ENCODE measurements around the gene GPR161. TPM values are rescaled to one million over a fixed set of nuclear protein-coding genes. Genes with fewer than 3 reads are reported as not detected.
"Not testable (repeated sequence)": the region's sequence is repeated elsewhere in the genome, so short reads cannot be mapped to it uniquely, and the experiment has no call there.

Gene GPR161
- total RNA-seq, 4 donors from 2014 or later: 2.7 to 9.0 (median 6.6) TPM

DNA sequence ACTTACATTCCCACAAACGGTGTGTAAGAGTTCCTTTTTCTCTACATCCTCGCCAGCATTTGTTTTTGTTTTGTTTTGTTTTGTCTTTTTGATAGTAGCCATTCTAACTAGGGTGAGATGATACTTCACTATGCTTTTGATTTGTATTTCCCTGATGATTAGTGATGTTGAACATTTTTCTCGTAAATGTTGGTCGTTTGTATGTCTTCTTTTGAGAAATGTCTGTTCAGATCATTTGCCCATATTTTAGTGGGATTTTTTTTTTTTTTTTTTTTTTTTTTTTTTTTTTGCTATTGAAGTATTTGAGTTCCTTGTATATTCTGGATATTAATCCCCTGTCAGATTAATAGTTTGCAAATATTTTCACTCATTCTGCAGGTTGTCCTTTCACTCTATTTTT, 19.2 kb upstream of the GPR161 start:
- no peak for TF ChIP-seq EP300 (IDR thresholded peaks at IDR 0.05)
- TF ChIP-seq POLR2A (IDR thresholded peaks at IDR 0.05): no peak
- no peak for TF ChIP-seq CTCF (IDR thresholded peaks at IDR 0.05)
- H3K27ac ChIP-seq: no peak overlapping the region
- 79 to 86% methylated on average over 4 of the region's 4 CpGs for WGBS, 2 donors
- no peak for DNase-seq (ENCODE audit: low spot score in 2 of 2)
- no peaks in the 10 kb centered on the region for H3K27me3 ChIP-seq
- H3K4me1 ChIP-seq: no peaks in the 10 kb centered on the region
- no peak overlapping the region for H3K4me3 ChIP-seq
- H3K36me3 ChIP-seq: no peaks in the 10 kb centered on the region
- H3K9me3 ChIP-seq: peaks cover 0 to 38% (median 8%) of the 10 kb centered on the region in 4 donors

DNA sequence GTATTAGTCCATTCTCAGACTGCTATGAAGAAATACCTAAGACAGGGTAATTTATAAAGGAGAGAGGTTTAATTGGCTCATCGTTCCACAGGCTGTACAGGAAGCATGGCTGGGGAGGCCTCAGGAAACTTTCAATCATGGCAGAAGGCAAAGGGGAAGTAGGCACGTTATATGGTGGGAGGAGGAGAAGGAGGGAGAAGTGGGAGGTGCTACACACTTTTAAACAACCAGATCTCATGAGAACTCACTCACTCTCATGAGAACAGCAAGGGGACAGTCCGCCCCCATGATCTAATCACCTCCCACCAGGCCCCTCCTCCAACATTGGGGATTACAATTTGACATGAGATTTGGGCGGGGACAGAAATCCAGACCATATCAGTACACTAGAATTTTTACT, 18.0 kb upstream of the GPR161 start:
- H3K9me3 ChIP-seq: peaks cover 0 to 29% (median 3%) of the 10 kb centered on the region in 4 donors
- not testable (repeated sequence) for DNase-seq (ENCODE audit: low spot score in 2 of 2); H3K4me1 ChIP-seq; H3K27ac ChIP-seq; H3K4me3 ChIP-seq; H3K36me3 ChIP-seq; H3K27me3 ChIP-seq
- 63 to 68% methylated on average over 4 of the region's 4 CpGs for WGBS, 2 donors

GRCh38 chr1:168151935-168152334, 15.2 kb upstream of the GPR161 start:
- H3K27ac ChIP-seq: no peak overlapping the region
- no peaks in the 10 kb centered on the region for H3K4me1 ChIP-seq
- no peak overlapping the region for H3K4me3 ChIP-seq
- 68 to 75% methylated on average over 4 of the region's 4 CpGs for WGBS, 2 donors
- H3K9me3 ChIP-seq: peaks cover 0 to 6% (median 0%) of the 10 kb centered on the region in 4 donors
- no peak for DNase-seq (ENCODE audit: low spot score in 2 of 2)
- no peaks in the 10 kb centered on the region for H3K36me3 ChIP-seq
- TF ChIP-seq CTCF (IDR thresholded peaks at IDR 0.05) (no peak), POLR2A (IDR thresholded peaks at IDR 0.05) (no peak), EP300 (IDR thresholded peaks at IDR 0.05) (no peak)
- H3K27me3 ChIP-seq: no peaks in the 10 kb centered on the region

DNA sequence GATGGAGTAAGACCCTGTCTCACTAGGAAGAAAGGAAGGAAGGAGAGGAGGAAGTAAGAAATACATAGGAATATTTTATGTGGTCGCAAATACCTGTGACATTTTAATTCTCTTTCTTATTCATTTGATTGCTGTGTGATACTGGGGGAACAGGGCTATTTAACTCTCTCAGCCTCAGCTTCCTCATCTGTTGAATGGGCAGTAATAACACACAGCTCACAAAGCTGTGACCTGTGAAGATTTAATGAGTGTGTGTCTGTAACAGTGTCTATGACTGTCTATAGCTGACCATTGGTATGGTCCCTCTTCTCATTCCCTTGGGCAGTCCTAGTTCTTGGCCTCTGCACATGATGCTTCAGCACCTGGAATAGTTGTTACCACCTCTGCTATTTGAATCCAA, 13.6 kb upstream of the GPR161 start:
- Histone ChIP-seq H3K27me3 (no peaks in the 10 kb centered on the region), H3K4me3 (no peak overlapping the region), H3K4me1 (peaks cover 0 to 5% (median 0%) of the 10 kb centered on the region in 4 donors), H3K27ac (no peak overlapping the region), H3K9me3 (no peaks in the 10 kb centered on the region), H3K36me3 (no peaks in the 10 kb centered on the region)
- no peak for DNase-seq (ENCODE audit: low spot score in 2 of 2)
- 95 to 96% methylated on average over 1 of the region's 1 CpG for WGBS, 2 donors
- TF ChIP-seq POLR2A (IDR thresholded peaks at IDR 0.05): no peak
- TF ChIP-seq CTCF (IDR thresholded peaks at IDR 0.05): no peak
- no peak for TF ChIP-seq EP300 (IDR thresholded peaks at IDR 0.05)

DNA sequence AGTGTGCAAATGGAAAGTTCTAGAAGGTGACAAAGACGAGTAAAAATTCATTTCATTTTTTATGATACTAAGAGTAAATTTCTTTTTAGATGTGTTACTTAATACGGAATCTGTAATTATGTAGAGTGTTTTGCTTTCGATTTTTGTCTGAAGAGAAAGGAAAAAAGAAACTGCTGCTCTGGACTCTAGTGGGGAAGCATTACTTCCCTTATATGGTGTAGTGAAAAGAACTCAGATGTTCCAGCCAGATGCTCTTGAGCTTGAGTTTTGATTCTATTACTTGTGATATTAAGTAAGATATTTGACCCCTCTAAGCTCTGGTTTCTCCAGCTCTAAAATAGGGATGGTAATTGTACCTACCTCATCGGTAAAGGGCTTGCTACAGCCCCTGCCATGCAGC, 12.2 kb upstream of the GPR161 start:
- Histone ChIP-seq H3K4me1 (peaks cover 0 to 6% (median 0%) of the 10 kb centered on the region in 4 donors), H3K9me3 (no peaks in the 10 kb centered on the region), H3K27me3 (no peaks in the 10 kb centered on the region), H3K27ac (peak overlapping the region in 1 of 4 donors; percentile 4), H3K4me3 (no peak overlapping the region), H3K36me3 (no peaks in the 10 kb centered on the region)
- no peak for DNase-seq (ENCODE audit: low spot score in 2 of 2)
- TF ChIP-seq CTCF (IDR thresholded peaks at IDR 0.05) (no peak), POLR2A (IDR thresholded peaks at IDR 0.05) (no peak), EP300 (IDR thresholded peaks at IDR 0.05) (no peak)
- WGBS, 2 donors: 55 to 61% methylated on average over 4 of the region's 4 CpGs

GRCh38 chr1:168146626-168147025, 9.9 kb upstream of the GPR161 start:
- DNase-seq (ENCODE audit: low spot score in 2 of 2): no peak
- WGBS, 2 donors: 88 to 95% methylated on average over 11 of the region's 11 CpGs

More at GRCh38 chr1:168146626-168147025, 9.9 kb upstream of the GPR161 start:
- peaks cover 0 to 6% (median 0%) of the 10 kb centered on the region in 4 donors for H3K4me1 ChIP-seq
- no peak overlapping the region for H3K4me3 ChIP-seq
- TF ChIP-seq POLR2A (IDR thresholded peaks at IDR 0.05) (no peak), CTCF (IDR thresholded peaks at IDR 0.05) (no peak), EP300 (IDR thresholded peaks at IDR 0.05) (no peak)
- no peaks in the 10 kb centered on the region for H3K36me3 ChIP-seq
- H3K9me3 ChIP-seq: no peaks in the 10 kb centered on the region
- H3K27me3 ChIP-seq: no peaks in the 10 kb centered on the region
- no peak overlapping the region for H3K27ac ChIP-seq

Data from tibial nerve (tissue), 4 donors.